GM12878 (cell line): ENCODE data around the gene SVIL. TPM values are rescaled to one million over a fixed set of nuclear protein-coding genes. Genes with fewer than 3 reads are reported as not detected.

Source experiments
- ATAC-seq: fragments of 200-7000 bp; cut with Tn5 transposase; 3 replicates; pipeline ENCODE4 v1.9.1; 2020; ENCODE audit warnings: mild to moderate bottlenecking, moderate library complexity
- BruUV-seq: library from RNA; stranded (reverse); fragments of 400-500 nt; replicated peaks from 2 replicates; lab custom pipeline; 2021; lab: Mats Ljungman, UMichigan
- CTCF ChIA-PET: fragments of 300-600 bp; sonication (Branson Sonifier 250); formaldehyde crosslinking; extraction: SDS; loops from one replicate; lab custom pipeline; 2021; ENCODE audit warnings: inconsistent platforms; lab: Yijun Ruan, JAX
- POLR2A ChIA-PET: fragments of 350-600 bp; formaldehyde crosslinking; extraction: SDS; loops from one replicate; lab custom pipeline; 2021; ENCODE audit warnings: inconsistent platforms; lab: Charles Lee
- RAD21 ChIA-PET: fragments of 300-600 bp; sonication (Branson Sonifier 250); formaldehyde crosslinking; loops from one replicate; lab custom pipeline; 2023; ENCODE audit warnings: antibody characterized with exemption; ENCODE audit not compliant: unreplicated experiment; lab: Charles Lee
- SMC1A ChIA-PET: fragments of 300-600 bp; sonication (Branson Sonifier 250); formaldehyde crosslinking; loops from one replicate; lab custom pipeline; 2023; ENCODE audit not compliant: unreplicated experiment, uncharacterized antibody; lab: Charles Lee
- DNase-seq: peaks from one replicate; pipeline ENCODE4 v3.0.0-alpha.2; 2011; ENCODE audit warnings: low read depth, low spot score
- FAIRE-seq: peaks from 3 replicates; lab custom pipeline; 2011; peaks lifted over from hg19 to GRCh38; lab: Jason Lieb, UNC
- H2AFZ ChIP-seq: 2 replicates; pipeline ENCODE4 v1.6.0; 2011; ENCODE audit warnings: low read depth, low read length, control low read depth; ENCODE audit not compliant: control insufficient read depth
- H3K27ac ChIP-seq: 2 replicates; pipeline ENCODE4 v1.5.1; 2011; ENCODE audit warnings: control low read depth; ENCODE audit not compliant: control insufficient read depth, insufficient read depth
- H3K27me3 ChIP-seq, 2 experiments: replicated peaks in 1 of 2; 2 replicates each; pipeline versions ENCODE4 v1.6.0 to v1.6.1; 2011; ENCODE audit warnings: low read length in 1 of 2; ENCODE audit not compliant: control insufficient read depth in 2 of 2, insufficient read depth in 2 of 2
- H3K36me3 ChIP-seq, 2 experiments: 2 replicates each; pipeline ENCODE4 v1.5.1; 2011; ENCODE audit warnings: low read length in 1 of 2; ENCODE audit not compliant: control insufficient read depth in 2 of 2, insufficient read depth in 2 of 2
- H3K4me1 ChIP-seq: 2 replicates; pipeline ENCODE4 v1.6.1; 2011; ENCODE audit warnings: mild to moderate bottlenecking, low read length, moderate library complexity, mixed read lengths; ENCODE audit not compliant: control insufficient read depth, insufficient read depth
- H3K4me2 ChIP-seq: 2 replicates; pipeline ENCODE4 v1.6.0; 2011; ENCODE audit warnings: control low read depth; ENCODE audit not compliant: control insufficient read depth, insufficient read depth
- H3K4me3 ChIP-seq: fragments of 200-600 bp; sonication (generic); 2 replicates; pipeline ENCODE4 v1.5.1; 2016
- H3K79me2 ChIP-seq: 2 replicates; pipeline ENCODE4 v1.6.0; 2011; ENCODE audit warnings: low read length; ENCODE audit not compliant: control insufficient read depth, insufficient read depth
- H3K9ac ChIP-seq: 2 replicates; pipeline ENCODE4 v1.8.0; 2011; ENCODE audit warnings: low read length, control low read depth, mixed read lengths; ENCODE audit not compliant: control insufficient read depth, insufficient read depth
- H3K9me3 ChIP-seq: replicated peaks from 3 replicates; pipeline ENCODE4 v1.5.1; 2011; ENCODE audit warnings: mild to moderate bottlenecking, low read length; ENCODE audit not compliant: control insufficient read depth, insufficient read depth
- H4K20me1 ChIP-seq: 2 replicates; pipeline ENCODE4 v1.6.0; 2011; ENCODE audit not compliant: control insufficient read depth, insufficient read depth
- ATF3 ChIP-seq: IDR thresholded peaks from 2 replicates; pipeline ENCODE4 v1.6.1; 2011; ENCODE audit warnings: low read depth, mild to moderate bottlenecking, low read length, moderate library complexity, borderline replicate concordance; ENCODE audit errors: extremely low read depth
- BHLHE40 ChIP-seq, 2 experiments: fragments of 450-650 bp in 1 of 2; IDR thresholded peaks; 2 replicates each; pipeline ENCODE4 v1.6.1; 2011 to 2017; ENCODE audit warnings: low read depth in 2 of 2, borderline replicate concordance in 1 of 2, improper control_type of control experiment in 1 of 2, low read length in 1 of 2, mild to moderate bottlenecking in 1 of 2
- HCFC1 ChIP-seq: fragments of 150-350 bp; IDR thresholded peaks from 2 replicates; pipeline ENCODE4 v1.6.1; 2014; ENCODE audit warnings: low read length
- IKZF2 ChIP-seq, 2 experiments: fragments of 450-650 bp; IDR thresholded peaks; 2 replicates each; pipeline ENCODE4 v1.6.1; 2017; ENCODE audit warnings: mild to moderate bottlenecking in 2 of 2, moderate library complexity in 2 of 2
- RUNX3 ChIP-seq: IDR thresholded peaks from 2 replicates; pipeline ENCODE4 v1.6.1; 2012; ENCODE audit warnings: low read length, inconsistent platforms
- SPI1 ChIP-seq: IDR thresholded peaks from 2 replicates; pipeline ENCODE4 v1.6.1; 2011; ENCODE audit warnings: low read depth, mild to moderate bottlenecking, low read length, moderate library complexity, borderline replicate concordance; ENCODE audit not compliant: insufficient read depth
- ZBTB33 ChIP-seq: fragments of 450-650 bp; IDR thresholded peaks from 2 replicates; pipeline ENCODE4 v1.6.1; 2017; ENCODE audit warnings: mild to moderate bottlenecking
- WGBS: methylation state at CpG from one replicate; pipeline ENCODE4 v1.1.6; 2016; ENCODE audit warnings: low lambda C conversion rate; ENCODE audit not compliant: insufficient replicate concordance, insufficient coverage; ENCODE audit errors: missing lambda C conversion rate; 5-methylcytosine and 5-hydroxymethylcytosine counted together
- in situ Hi-C: fragments of 300-500 bp; cut with MboI; formaldehyde crosslinking; loops from 9 replicates; pipeline ENCODE4 v1.14.3; 2018; ENCODE audit warnings: mixed read lengths
- intact Hi-C: fragments of 100-400 bp; cut with micrococcal nuclease; formaldehyde crosslinking; loops from one replicate; pipeline ENCODE4 v1.14.2; 2022; ENCODE audit not compliant: unreplicated experiment
- polyA plus RNA-seq, 11 experiments: library from polyadenylated mRNA; depleted of rRNA in 4 of 11; unstranded in 6 of 11; stranded (reverse) in 5 of 11; fragments of >200 nt; fragmentation: Nextera tagmentation in 4 of 11; fragmentation: Illumina TruSeq in 1 of 11; extraction: Ambion mirVana in 4 of 11; extraction: Trizol in 1 of 11; gene quantifications; 1 replicate in 1 of 11; 2 replicates in 10 of 11; pipeline versions ENCODE4 v1.2.1 to v1.2.3, GENCODE V29; 2011 to 2016; ENCODE audit warnings: inconsistent platforms in 2 of 11, missing spikeins in 2 of 11, low read depth in 1 of 11
- total RNA-seq, 4 experiments: library from RNA; depleted of rRNA in 3 of 4; stranded (reverse); fragments of >200 nt in 3 of 4; fragmentation: Illumina TruSeq in 1 of 4; extraction: Trizol in 1 of 4; gene quantifications; 2 replicates each; pipeline versions ENCODE4 v1.2.1 to v1.2.3, GENCODE V29; 2013 to 2021

The SVIL gene
- total and polyA plus RNA-seq, 10 of the 15 experiments (the other 5 are each of a cell fraction or from before 2014, with no cell fraction given), result 0.22 to 1.9 (median 0.87) TPM

GRCh38 chr10:29667191-29667590 lies 32.4 kb upstream of the SVIL start:
- Histone ChIP-seq H3K9me3 (no peaks in the 10 kb centered on the region), H3K27ac (no peak overlapping the region), H3K4me1 (no peaks in the 10 kb centered on the region), H3K27me3 (no peaks in the 10 kb centered on the region), H3K36me3 (no peaks in the 10 kb centered on the region), H4K20me1 (no peaks in the 10 kb centered on the region), H3K4me2 (no peak overlapping the region), H3K9ac (no peak overlapping the region), H3K79me2 (no peaks in the 10 kb centered on the region), H3K4me3 (no peak overlapping the region), H2AFZ (no peak overlapping the region)
- no TSS peak for BruUV-seq
- no peak for ATAC-seq
- in situ Hi-C loops, result no loop called here
- ChIA-PET POLR2A (no interaction called here), CTCF (interaction anchor here (0.7 to 1.8 kb wide), 3 partner anchors 14 to 82 kb away, joined by 3 to 4 read pairs (median 4); no protein-coding TSS in a partner anchor), SMC1A (no interaction called here), RAD21 (no interaction called here)
- 39% methylated on average over 3 of the region's 3 CpGs for WGBS
- no peak for TF ChIP-seq ATF3
- no peak for TF ChIP-seq SPI1
- no peak for TF ChIP-seq HCFC1
- TF ChIP-seq ZBTB33, result no peak
- no peak for TF ChIP-seq RUNX3
- no peak for DNase-seq
- no peak for FAIRE-seq
- intact Hi-C loops, result no loop called here

- Histone ChIP-seq H3K27ac (no peak overlapping the region), H3K4me2 (no peak overlapping the region), H3K9me3 (no peaks in the 10 kb centered on the region), H3K9ac (no peak overlapping the region), H2AFZ (no peak overlapping the region), H3K4me1 (no peaks in the 10 kb centered on the region), H3K79me2 (no peaks in the 10 kb centered on the region), H3K36me3 (no peaks in the 10 kb centered on the region), H3K4me3 (no peak overlapping the region), H4K20me1 (no peaks in the 10 kb centered on the region), H3K27me3 (no peaks in the 10 kb centered on the region)
- intact Hi-C loops (no loop called here), in situ Hi-C loops (no loop called here)
- DNase-seq (no peak), ATAC-seq (no peak), FAIRE-seq (no peak)
- TF ChIP-seq IKZF2 (IDR thresholded peaks at IDR 0.05), result no peak
- TF ChIP-seq BHLHE40 (IDR thresholded peaks at IDR 0.05; ENCODE audit: borderline replicate concordance in 1 of 2, low read depth in 2 of 2, low read length in 1 of 2), result no peak
- WGBS, result 51% methylated on average over 7 of the region's 7 CpGs
- ChIA-PET CTCF (no interaction called here), SMC1A (interaction anchor here (0.7 kb wide), 1 partner anchor 19 kb away, joined by 3 read pairs; no protein-coding TSS in a partner anchor), RAD21 (no interaction called here), POLR2A (no interaction called here)
- BruUV-seq, result no TSS peak
Measured at GRCh38 chr10:29666201-29666600, 31.4 kb upstream of the SVIL start.
